GM12891 (cell line): ENCODE measurements around the gene GPC3.

Experiments used
- PAX5 ChIP-seq: IDR thresholded peaks from 2 replicates; pipeline ENCODE4 v1.6.1; 2011; ENCODE audit warnings: low read length, moderate library complexity, mild to moderate bottlenecking; ENCODE audit not compliant: insufficient read depth, severe bottlenecking
- POLR2A ChIP-seq: IDR thresholded peaks from 2 replicates; pipeline ENCODE4 v1.6.1; 2011; ENCODE audit warnings: low read depth, low read length, control low read depth
- POLR2AphosphoS5 ChIP-seq: IDR thresholded peaks from 2 replicates; pipeline ENCODE4 v1.6.1; 2011; ENCODE audit warnings: low read depth, low read length, control low read depth
- POU2F2 ChIP-seq: IDR thresholded peaks from 2 replicates; pipeline ENCODE4 v1.6.1; 2011; ENCODE audit warnings: low read depth, mild to moderate bottlenecking, control low read depth, low read length, moderate library complexity
- SPI1 ChIP-seq: IDR thresholded peaks from 2 replicates; pipeline ENCODE4 v1.6.1; 2011; ENCODE audit warnings: low read depth, low read length, control low read depth
- TAF1 ChIP-seq: IDR thresholded peaks from 2 replicates; pipeline ENCODE4 v1.6.1; 2011; ENCODE audit warnings: low read depth, low read length, control low read depth

DNA sequence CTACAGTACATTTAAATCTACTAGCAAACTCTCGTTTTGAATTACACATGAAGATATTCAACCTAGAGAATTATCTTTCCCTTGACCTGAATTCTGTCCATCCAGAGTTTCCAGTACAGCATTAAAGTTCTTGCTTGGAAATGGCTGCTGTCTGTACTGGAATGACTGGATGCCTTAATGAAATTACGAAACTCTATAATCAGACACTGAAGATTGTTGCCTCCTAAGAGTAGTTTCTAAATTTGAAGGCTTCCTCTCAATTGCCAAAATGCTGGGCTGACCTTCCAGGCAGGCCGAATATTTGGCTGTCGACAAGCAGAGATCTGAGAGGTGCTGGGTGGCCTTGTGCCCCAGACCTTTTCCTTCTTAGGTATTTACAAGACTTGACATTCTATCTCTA is 355.0 kb downstream of the GPC3 start:
- TF ChIP-seq POLR2A (no peak), POLR2AphosphoS5 (no peak), SPI1 (no peak), TAF1 (no peak), POU2F2 (no peak), PAX5 (no peak)
